ENCODE measurements around the gene GHR.
"Not testable (repeated sequence)": the region's sequence is repeated elsewhere in the genome, so short reads cannot be mapped to it uniquely, and the experiment has no call there.

The GHR gene

DNA sequence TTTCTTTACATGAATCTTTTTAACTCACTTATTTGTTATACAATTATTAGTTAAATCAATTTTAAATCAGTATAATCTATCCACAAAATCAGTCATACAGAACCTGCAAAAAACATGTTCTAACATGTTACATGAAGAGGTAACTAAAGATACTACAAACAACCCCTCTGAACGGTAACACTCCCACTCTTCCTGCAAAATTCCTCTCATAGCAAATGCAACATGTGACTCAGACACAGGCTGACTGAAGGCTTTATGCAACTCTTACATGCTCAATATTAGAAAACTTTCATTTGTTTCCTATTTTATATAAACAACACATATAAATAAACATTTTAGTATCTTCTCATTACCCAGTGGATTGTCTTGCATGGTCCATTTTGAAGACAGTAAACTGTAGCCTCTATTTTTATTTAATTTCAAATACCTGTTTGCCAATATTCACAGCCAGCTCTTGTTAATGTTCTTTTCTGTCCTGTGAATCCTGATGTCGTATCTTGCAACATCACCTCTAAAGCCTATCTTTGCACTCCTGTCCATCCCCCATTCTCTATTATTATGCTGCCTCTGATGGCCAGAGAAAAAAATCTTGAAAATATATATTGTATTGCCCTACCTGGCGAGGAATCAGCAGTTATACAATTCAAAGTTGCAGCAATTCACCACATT is 232.9 kb downstream of the GHR start:
- no peak for DNase-seq

DNA sequence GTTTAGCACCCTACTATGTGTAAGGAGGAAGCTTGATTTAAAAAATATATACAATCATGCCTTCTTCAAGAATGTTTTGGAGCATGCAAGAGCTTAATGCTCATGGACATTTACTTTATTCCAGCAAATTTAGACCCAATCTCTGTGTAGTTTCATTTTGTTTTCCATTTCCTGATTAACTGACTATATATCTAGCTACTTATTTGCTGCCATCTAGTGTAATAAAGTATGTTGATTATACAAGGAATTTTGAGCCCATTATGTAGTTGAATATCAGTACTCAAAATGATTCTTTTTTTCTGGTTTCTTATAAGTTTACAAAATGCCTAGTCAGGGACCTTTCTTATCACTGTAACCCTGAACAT is 233.4 kb downstream of the GHR start:
- no peak for DNase-seq

DNA sequence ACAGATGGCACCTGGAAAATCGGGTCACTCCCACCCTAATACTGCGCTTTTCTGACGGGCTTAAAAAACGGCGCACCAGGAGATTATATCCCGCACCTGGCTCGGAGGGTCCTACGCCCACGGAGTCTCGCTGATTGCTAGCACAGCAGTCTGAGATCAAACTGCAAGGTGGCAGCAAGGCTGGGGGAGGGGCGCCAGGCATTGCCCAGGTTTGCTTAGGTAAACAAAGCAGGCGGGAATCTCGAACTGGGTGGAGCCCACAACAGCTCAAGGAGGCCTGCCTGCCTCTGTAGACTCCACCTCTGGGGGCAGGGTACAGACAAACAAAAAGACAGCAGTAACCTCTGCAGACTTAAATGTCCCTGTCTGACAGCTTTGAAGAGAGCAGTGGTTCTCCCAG is 236.6 kb downstream of the GHR start:
- not testable (repeated sequence) for DNase-seq

GRCh38 chr5:42665857-42666256 is 242.6 kb downstream of the GHR start:
- DNase-seq, result no peak

- DNase-seq, result no peak
Observed at GRCh38 chr5:42666869-42667268, 243.6 kb downstream of the GHR start.

GRCh38 chr5:42668254-42668653 is 245.0 kb downstream of the GHR start:
- no peak for DNase-seq

DNA sequence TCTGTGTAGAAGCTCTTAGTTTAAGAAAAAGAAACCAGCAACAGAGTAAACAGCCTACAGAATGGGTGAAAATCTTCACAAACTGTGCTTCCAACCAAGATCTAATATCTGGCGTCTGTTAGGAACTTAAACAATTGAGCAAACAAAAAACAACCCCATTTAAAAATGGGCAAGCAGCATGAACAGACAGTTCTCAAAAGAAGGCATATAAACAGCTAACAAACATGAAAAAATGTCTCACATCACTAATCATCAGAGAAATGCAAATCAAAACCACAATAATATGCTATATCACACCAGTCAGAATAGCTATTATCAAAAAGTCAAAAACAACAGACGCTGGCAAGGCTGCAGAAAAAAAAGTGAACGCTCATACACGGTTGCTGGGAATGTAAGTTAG is 249.7 kb downstream of the GHR start:
- no peak for DNase-seq

DNA sequence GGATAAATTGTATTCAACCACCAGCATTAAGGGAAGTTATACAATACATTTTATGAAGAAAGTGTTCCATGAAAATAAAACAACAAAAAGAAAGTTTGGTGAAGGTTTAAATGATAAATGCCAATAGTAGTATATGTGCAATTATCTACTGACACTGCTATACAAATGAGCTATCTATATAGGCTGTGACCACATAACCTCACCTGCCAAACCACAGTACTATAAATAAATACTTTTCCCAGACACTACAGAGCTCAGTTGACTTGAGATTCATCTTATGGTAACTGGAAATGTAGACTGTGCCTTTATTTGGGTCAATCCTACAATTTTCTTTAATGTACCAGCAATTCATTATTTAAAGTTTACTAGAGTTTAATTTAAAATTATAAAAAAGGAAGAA is 252.4 kb downstream of the GHR start:
- DNase-seq, result no peak

DNA sequence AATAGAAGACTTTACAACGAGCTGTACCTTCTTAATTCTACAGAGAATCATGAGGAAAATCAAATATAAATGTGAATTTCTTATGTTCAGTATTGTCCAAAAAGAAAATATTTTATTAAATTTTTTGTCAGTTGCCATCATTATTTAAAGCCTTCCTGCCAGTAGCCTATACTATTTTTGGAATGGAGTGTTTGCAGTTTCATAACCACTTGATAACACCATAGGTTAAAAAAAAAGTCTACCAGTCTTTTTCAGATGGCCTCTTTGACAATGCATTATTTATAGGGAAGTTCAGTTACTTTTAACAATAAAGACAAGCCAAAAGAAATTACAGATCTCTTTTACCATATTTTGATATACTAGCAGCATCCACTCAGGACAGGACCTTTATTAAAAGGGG is 253.1 kb downstream of the GHR start:
- no peak for DNase-seq

GRCh38 chr5:42677156-42677842 is 254.1 kb downstream of the GHR start:
- DNase-seq, result no peak

DNA sequence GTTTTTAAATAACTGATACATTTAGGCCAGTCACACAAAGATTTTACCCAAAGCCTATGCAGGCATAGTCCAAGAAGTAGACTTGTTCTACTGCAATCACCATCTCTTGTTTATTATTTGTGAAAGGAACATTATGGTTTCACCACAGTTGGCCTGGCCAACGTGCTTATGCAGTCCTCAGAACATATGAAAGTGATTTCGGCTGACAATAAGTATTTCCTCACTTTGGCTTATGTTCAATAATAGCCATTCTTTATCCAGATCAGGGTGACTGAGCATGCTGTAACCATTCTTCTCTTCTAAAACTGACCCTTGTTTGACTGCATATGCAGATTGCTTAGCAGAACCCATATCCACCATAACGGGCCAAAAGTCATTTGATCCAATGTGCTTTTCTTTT is 256.8 kb downstream of the GHR start:
- no peak for DNase-seq

GRCh38 chr5:42685078-42685477 is 261.8 kb downstream of the GHR start:
- DNase-seq, result not testable (repeated sequence)

DNA sequence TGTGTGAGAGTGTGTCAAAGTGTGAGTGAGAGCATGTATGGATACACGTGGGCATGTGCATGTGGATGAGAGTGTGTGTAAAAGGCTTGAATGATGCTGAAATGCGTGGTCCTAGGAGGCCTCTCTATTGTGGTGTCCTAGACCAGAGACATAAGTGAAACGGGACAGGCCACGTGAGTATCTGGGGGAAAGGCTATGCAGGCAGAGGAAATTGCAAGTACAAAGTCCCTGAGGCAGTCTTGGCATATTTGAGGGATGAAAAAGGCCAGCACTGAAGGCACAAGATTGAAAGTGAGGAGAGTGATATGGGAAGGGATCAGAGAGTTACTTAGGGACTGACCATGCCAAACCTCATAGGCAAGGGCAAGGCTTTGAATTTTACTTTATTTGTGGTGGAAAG is 266.2 kb downstream of the GHR start:
- no peak for DNase-seq

DNA sequence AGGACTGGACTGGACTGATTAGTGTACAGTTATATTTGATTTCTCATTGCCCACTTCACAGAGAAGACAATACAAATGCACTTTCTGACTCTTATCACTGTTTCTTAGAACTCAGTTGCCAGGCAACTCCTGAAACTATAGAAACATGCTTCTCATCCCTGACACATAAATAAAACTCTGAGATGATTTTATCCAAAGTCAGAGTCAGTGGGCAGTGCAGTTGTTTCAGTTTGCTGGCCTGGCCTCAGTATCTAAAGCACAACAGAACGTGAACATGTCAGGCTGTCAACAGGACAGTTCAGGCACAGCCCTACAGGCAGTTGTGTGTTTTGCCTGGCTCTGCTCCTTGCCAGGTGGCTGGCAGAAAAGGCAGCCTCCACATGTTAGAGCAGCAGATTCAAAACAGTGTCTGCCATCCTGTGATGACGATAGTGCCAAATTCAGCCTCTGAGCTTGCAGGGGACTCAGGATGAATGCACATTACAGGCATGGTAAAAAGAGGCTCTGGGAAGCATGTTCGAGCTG is 268.2 kb downstream of the GHR start:
- DNase-seq, result no peak

- DNase-seq, result no peak
Observed at GRCh38 chr5:42701351-42702059, 278.3 kb downstream of the GHR start.

GRCh38 chr5:42703238-42703637 is 280.0 kb downstream of the GHR start:
- no peak for DNase-seq

DNA sequence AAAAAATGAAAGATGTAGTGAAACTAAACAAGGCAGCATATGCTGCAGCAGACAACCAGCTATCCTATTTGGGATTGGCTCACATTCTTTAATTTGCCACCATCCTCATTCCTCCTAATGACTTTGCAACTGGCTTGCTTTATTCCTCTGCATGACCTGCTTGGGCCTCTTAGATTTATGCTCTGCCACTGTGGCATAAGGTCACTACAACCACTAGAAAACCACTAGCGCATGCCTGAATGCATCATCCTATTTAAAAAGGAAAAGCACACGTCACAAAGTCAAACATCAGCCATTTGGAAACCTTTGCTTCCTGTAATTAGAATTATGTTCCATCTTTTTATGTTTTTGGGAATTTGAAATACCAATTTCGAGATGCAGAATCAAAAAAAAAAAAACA is 292.5 kb downstream of the GHR start:
- no peak for DNase-seq

DNA sequence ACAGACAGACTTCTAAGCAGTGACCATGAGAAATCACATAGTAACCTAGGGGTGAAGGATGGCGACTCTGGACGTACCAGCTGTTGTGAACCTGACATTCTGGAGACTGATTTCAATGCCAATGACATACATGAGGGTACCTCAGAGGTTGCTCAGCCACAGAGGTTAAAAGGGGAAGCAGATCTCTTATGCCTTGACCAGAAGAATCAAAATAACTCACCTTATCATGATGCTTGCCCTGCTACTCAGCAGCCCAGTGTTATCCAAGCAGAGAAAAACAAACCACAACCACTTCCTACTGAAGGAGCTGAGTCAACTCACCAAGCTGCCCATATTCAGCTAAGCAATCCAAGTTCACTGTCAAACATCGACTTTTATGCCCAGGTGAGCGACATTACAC is 295.4 kb downstream of the GHR start:
- no peak for DNase-seq

DNA sequence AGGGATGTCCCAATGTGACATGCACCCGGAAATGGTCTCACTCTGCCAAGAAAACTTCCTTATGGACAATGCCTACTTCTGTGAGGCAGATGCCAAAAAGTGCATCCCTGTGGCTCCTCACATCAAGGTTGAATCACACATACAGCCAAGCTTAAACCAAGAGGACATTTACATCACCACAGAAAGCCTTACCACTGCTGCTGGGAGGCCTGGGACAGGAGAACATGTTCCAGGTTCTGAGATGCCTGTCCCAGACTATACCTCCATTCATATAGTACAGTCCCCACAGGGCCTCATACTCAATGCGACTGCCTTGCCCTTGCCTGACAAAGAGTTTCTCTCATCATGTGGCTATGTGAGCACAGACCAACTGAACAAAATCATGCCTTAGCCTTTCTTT is 295.8 kb downstream of the GHR start:
- DNase-seq, result no peak

DNA sequence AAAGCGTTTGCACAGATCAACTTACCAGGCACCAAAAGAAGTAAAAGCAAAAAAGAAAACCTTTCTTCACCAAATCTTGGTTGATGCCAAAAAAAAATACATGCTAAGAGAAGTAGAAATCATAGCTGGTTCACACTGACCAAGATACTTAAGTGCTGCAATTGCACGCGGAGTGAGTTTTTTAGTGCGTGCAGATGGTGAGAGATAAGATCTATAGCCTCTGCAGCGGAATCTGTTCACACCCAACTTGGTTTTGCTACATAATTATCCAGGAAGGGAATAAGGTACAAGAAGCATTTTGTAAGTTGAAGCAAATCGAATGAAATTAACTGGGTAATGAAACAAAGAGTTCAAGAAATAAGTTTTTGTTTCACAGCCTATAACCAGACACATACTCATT is 297.0 kb downstream of the GHR start:
- DNase-seq, result no peak

GRCh38 chr5:42721484-42721883 is 298.2 kb downstream of the GHR start:
- DNase-seq, result no peak

DNA sequence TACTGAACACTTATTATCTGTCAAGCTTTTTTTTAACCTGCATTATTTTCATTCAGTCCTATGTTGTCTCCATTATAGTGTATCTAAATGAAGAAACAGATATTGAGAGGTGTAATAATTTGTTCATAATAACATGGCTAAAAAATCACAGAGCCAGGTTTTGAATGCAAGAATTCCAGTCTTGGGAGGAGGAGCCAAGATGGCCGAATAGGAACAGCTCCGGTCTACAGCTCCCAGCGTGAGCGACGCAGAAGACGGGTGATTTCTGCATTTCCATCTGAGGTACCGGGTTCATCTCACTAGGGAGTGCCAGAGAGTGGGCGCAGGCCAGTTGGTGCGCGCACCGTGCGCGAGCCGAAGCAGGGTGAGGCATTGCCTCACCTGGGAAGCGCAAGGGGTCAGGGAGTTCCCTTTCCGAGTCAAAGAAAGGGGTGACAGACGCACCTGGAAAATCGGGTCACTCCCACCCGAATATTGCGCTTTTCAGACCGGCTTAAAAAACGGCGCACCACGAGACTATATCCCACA is 311.4 kb downstream of the GHR start:
- not testable (repeated sequence) for DNase-seq

GRCh38 chr5:42740920-42741319 is 317.7 kb downstream of the GHR start:
- no peak for DNase-seq

- no peak for DNase-seq
Observed at GRCh38 chr5:42745426-42745825, 322.2 kb downstream of the GHR start.
